GM12872 (cell line): Measurements from ENCODE around the gene FRYL.

Experiments
- CTCF ChIP-seq: IDR thresholded peaks from 3 replicates; pipeline ENCODE4 v1.5.1; 2011; ENCODE audit warnings: low read depth, mild to moderate bottlenecking, low read length, moderate library complexity; ENCODE audit not compliant: insufficient read depth

Gene FRYL

GRCh38 chr4:48645225-48645794 lies 134.8 kb downstream of the FRYL start:
- TF ChIP-seq CTCF = no peak

- no peak for TF ChIP-seq CTCF
Measured at GRCh38 chr4:48642421-48643374, 137.4 kb downstream of the FRYL start.

GRCh38 chr4:48641401-48641800 lies 138.7 kb downstream of the FRYL start:
- no peak for TF ChIP-seq CTCF

GRCh38 chr4:48640699-48641098 lies 139.4 kb downstream of the FRYL start:
- TF ChIP-seq CTCF = no peak

- TF ChIP-seq CTCF = no peak
Measured at GRCh38 chr4:48640225-48640624, 139.9 kb downstream of the FRYL start.

- no peak for TF ChIP-seq CTCF
Measured at GRCh38 chr4:48639807-48640206, 140.3 kb downstream of the FRYL start.

GRCh38 chr4:48636911-48637310 lies 143.2 kb downstream of the FRYL start:
- no peak for TF ChIP-seq CTCF
